GM10847 (cell line): ENCODE data around the gene TEPSIN.

Experiments used
- POLR2A ChIP-seq: IDR thresholded peaks from 2 replicates; pipeline ENCODE4 v1.6.1; 2011; ENCODE audit not compliant: insufficient read length; ENCODE audit errors: extremely low read depth

The TEPSIN gene

DNA sequence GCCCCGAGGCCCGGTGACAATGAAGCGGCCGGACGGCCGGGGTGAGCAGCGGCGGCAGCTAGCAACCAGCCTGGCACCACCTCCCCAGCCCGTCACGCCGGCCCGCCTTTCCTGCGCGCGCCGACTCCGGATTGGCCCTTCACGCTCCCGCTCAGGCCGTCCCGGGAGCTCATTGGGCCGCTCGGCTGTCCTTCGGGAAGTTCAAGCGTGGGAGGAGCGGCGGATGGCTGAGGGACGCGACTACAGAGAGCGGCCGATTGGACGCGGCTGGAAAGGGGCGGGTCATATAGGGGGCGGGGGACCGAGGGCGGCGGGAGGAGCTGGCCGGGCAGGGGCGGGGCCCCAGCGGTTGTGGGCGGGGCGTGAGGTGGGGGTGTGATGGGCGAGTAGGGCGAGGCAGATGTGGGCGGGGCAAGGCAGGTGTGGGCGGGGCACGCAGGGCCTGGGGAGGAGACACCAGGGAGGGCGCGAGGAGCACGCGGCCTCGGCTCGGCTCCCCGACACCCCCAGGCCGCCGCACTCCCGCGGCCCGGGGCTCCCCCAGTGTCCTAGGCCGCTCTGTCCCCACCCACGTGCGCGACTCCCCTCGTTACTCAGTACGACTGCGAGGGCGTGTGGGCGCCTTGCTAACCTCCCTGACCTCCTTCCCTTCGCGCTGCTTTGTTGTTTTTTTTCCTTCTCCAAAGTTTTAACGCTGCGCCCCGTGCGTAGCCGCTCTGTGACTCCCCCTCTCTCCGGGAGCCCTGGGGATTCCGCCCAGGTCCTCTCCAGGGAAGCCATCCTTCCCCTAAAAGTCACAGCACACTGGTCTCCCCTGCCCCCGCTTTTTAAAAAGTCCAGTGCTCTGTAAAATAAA lies 15.7 kb downstream of the TEPSIN start, which contains the start of gene CEP131:
Gene CEP131 (minus strand): TSS at position 60 of the 856 bp plus-strand sequence. CDS start 2,909 bp downstream, outside the sequence.
- peak; percentile 36 for TF ChIP-seq POLR2A

DNA sequence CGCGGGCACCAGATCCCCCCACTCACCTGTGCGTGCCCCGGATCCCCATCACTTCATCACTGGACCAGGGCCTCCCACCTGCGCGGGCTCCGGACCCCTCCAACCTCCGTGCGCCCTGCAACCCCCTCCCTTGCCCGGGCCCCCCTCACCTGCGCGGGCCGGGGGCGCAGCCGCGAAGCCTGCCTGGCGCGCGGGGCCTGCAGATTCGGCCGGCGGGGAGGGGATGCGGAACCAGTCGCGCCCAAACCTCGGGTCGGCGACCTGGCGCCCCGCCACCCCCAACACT lies 16.3 kb downstream of the TEPSIN start:
- no peak for TF ChIP-seq POLR2A

DNA sequence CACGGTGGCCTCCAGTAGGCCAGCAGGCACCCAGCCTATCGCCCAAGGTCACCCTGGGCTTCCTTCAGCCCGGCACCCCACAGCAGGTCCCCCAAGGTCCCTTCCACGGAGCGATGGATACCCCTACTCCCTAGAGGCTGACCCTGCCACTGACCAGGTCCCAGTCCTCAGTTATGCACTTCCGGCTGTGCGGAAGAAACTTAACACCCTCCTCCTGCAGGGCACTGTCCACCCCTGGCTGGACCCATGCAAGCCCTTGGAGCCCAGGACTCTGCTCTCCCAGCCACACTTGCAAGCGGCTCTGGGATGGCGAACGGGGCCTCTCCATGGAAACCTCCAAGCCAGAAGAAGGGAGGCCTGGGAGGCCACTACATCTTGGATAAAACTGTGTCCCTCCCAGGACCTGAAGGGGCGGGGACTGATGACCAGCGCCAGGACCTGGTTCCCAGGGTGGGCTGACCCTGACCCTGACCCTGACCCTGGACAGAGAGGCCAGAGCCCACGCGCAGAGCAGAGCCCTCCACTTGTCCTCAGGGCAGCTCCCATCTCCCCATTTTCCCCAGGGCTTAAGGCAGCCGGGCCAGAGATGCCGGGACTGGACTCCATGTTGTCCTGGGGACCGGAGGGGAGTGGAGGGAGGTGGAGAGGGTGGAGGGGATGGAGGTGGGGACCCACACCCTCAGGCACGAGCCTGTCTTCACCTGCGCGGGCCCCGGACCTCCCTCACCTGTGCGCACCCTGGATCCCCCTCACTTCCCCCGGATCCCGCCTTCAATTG lies 16.8 kb downstream of the TEPSIN start:
- no peak for TF ChIP-seq POLR2A

GRCh38 chr17:81221371-81221841 lies 17.4 kb downstream of the TEPSIN start:
- no peak for TF ChIP-seq POLR2A

GRCh38 chr17:81219476-81220180 lies 19.2 kb downstream of the TEPSIN start:
- TF ChIP-seq POLR2A: no peak

DNA sequence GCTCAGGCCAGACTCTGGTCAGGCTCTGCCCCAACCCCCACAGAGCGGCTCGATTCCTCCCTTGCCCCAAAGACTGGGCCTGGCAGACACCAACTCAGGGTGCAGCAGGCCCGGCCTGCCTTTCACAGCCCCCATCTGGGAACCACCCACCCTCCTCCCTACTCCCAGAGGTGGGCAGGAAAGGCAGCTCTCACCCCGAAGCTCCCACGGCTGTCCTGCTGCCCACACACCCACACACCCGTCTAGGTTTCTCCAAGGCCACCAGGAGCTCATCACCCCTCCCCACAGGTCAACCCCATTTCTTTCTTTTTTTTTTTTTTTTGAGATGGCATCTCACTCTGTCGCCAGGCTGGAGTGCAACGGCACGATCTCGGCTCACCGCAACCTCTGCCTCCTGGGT lies 19.9 kb downstream of the TEPSIN start:
- TF ChIP-seq POLR2A: no peak

GRCh38 chr17:81218459-81218858 lies 20.4 kb downstream of the TEPSIN start:
- TF ChIP-seq POLR2A: no peak

DNA sequence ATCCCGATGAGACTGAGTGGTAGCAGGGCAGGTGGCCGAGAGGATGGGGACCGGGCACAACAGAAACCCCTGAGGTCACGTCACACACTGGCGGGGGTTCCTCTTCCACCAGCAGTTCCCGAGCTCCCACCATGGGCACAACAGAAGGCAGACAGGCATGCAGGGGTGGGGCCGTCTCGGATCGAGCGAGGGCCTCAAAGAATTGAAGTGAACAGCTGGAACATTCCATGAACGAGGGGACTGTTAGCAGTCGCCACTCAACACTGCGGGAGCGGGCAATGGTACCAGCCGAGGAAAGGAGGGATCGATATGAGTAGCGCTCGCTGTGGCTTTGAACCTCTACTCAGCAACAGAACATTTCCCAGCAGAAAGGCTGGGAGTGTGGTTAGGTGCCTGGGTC lies 21.4 kb downstream of the TEPSIN start:
- TF ChIP-seq POLR2A: no peak

GRCh38 chr17:81213978-81214377 lies 24.9 kb downstream of the TEPSIN start:
- no peak for TF ChIP-seq POLR2A

GRCh38 chr17:81212365-81212764 lies 26.5 kb downstream of the TEPSIN start:
- no peak for TF ChIP-seq POLR2A

- no peak for TF ChIP-seq POLR2A
Observed at GRCh38 chr17:81210868-81211267, 28.0 kb downstream of the TEPSIN start.

DNA sequence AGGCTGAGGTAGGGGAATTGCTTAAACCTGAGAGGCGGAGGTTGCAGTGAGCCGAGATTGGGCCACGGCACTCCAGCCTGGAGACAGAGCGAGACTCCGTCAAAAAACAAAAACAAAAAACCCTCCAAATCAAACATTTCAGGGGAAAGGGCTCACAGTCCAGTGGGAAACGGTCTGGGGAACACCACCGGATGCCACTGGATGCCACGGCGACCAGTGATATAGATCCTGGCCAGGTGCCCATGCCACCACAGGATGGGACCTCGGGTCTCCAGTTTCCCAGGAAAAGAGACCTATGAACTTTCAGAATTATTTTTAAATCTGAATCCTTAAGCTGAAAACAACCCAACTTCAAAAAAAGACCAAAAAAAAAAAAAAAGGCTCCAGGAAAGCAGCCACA lies 28.4 kb downstream of the TEPSIN start:
- no peak for TF ChIP-seq POLR2A

- TF ChIP-seq POLR2A: no peak
Observed at GRCh38 chr17:81209141-81209540, 29.7 kb downstream of the TEPSIN start.

GRCh38 chr17:81208651-81209050 lies 30.2 kb downstream of the TEPSIN start:
- no peak for TF ChIP-seq POLR2A
